Activated CD4-positive, alpha-beta T cell treated with anti-CD3 and anti-CD28 coated beads for 36 hours (primary cell): ENCODE data around the gene AIM2. TPM values are rescaled to one million over a fixed set of nuclear protein-coding genes. Genes with fewer than 3 reads are reported as not detected.
A peak's percentile ranks its signal among the peaks of the same experiment; 100 is the strongest.
"Not testable (repeated sequence)": the region's sequence is repeated elsewhere in the genome, so short reads cannot be mapped to it uniquely, and the experiment has no call there.

ENCODE experiments used
- ATAC-seq: fragments of 200-7000 bp; cut with Tn5 transposase; one replicate; pipeline ENCODE4 v1.10.0; 2021; ENCODE audit warnings: mild to moderate bottlenecking, moderate library complexity
- CTCF ChIA-PET: fragments of 350-600 bp; sonication (Branson Sonifier 250); formaldehyde crosslinking; loops from one replicate; lab custom pipeline; 2021; ENCODE audit warnings: antibody characterized with exemption; lab: Charles Lee
- POLR2A ChIA-PET: fragments of 350-600 bp; sonication (Branson Sonifier 250); formaldehyde crosslinking; loops from one replicate; lab custom pipeline; 2021; ENCODE audit warnings: antibody characterized with exemption, inconsistent platforms; lab: Charles Lee
- DNase-seq: peaks from one replicate; pipeline ENCODE4 v3.0.0-alpha.2; 2020
- H3K27ac Mint-ChIP-seq: one replicate; pipeline ENCODE4 v1.8.0; 2021; ENCODE audit warnings: mixed read lengths
- H3K27me3 Mint-ChIP-seq: one replicate; pipeline ENCODE4 v1.8.0; 2021; ENCODE audit warnings: mixed read lengths
- H3K36me3 Mint-ChIP-seq: one replicate; pipeline ENCODE4 v1.8.0; 2021; ENCODE audit warnings: low read depth, mixed read lengths
- H3K4me1 Mint-ChIP-seq: one replicate; pipeline ENCODE4 v1.8.0; 2021; ENCODE audit warnings: mixed read lengths
- H3K4me3 Mint-ChIP-seq: one replicate; pipeline ENCODE4 v1.8.0; 2021; ENCODE audit warnings: mild to moderate bottlenecking, moderate library complexity, mixed read lengths
- H3K9me3 Mint-ChIP-seq: one replicate; pipeline ENCODE4 v1.8.0; 2021; ENCODE audit warnings: low read depth, mixed read lengths
- intact Hi-C, 2 experiments: fragments of 100-400 bp; cut with DNase I in 1 of 2; cut with micrococcal nuclease in 1 of 2; formaldehyde crosslinking; loops; one replicate each; pipeline versions ENCODE4 v1.14.2 to v1.15.1; 2022 to 2024; cut with DNase I, micrococcal nuclease
- total RNA-seq, 2 experiments: library from RNA; stranded (reverse); gene quantifications; one replicate each; pipeline ENCODE4 v1.2.3, GENCODE V29; 2021

Gene AIM2
- total RNA-seq, result 10 to 100 TPM; 65.6 to 67.6 TPM

GRCh38 chr1:159076438-159077119, at the start of gene AIM2:
Gene AIM2 (minus strand): TSS chr1:159076766. CDS start chr1:159073499, 3,267 bp downstream.
- H3K36me3 Mint-ChIP-seq, result peaks cover 18% of the 10 kb centered on the region
- peak; percentile 81 for ATAC-seq
- CTCF ChIA-PET, result interaction anchor here (0.7 to 5.4 kb wide), 9 partner anchors 9 to 78 kb away, joined by 3 to 76 read pairs (median 5); partner anchors contain the start of gene IFI16
- DNase-seq, result peak; percentile 77
- POLR2A ChIA-PET, result interaction anchor here (0.9 to 3.2 kb wide), 14 partner anchors 8 to 847 kb away, joined by 3 to 61 read pairs (median 5); partner anchors contain the start of gene IFI16
- peak within 1 kb of the TSS; percentile 85 for H3K4me3 Mint-ChIP-seq
- H3K9me3 Mint-ChIP-seq, result no peaks in the 10 kb centered on the region
- peak within 1 kb of the TSS; percentile 99 for H3K27ac Mint-ChIP-seq
- intact Hi-C loops, result loop anchor here (1.0 to 10.0 kb wide), 10 partner anchors 13 to 848 kb away; partner anchors contain the start of genes IFI16 (in 2 of the 2), PYHIN1 (in 1 of the 2) and TAGLN2 (in 1 of the 2)
- H3K4me1 Mint-ChIP-seq, result peaks cover 51% of the 10 kb centered on the region
- H3K27me3 Mint-ChIP-seq, result no peaks in the 10 kb centered on the region

DNA sequence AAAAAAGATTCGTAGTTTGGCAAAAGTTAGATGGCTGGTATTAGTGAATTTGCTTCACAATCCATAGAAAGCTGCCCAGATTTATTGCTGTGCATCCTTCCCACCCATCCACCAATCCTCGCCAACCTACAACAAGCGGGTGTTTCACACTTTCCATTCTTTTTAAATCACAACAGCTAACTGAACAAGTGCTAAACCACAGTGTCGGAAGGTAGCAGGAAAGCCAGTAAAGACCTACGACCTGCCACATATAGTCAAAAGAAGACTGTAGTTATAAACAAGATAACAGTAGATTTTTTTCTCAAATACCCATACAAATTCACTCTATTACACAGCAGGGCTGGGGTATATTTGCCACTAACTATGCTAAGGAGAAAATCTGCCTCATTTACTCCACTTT, 47.0 kb upstream of the AIM2 start:
- no peaks in the 10 kb centered on the region for H3K36me3 Mint-ChIP-seq
- H3K9me3 Mint-ChIP-seq, result no peaks in the 10 kb centered on the region
- ATAC-seq (no peak), DNase-seq (no peak)
- ChIA-PET POLR2A (no interaction called here), CTCF (interaction anchor here (0.7 to 1.2 kb wide), 5 partner anchors 8 to 1561 kb away, joined by 3 to 8 read pairs (median 3); no protein-coding TSS in a partner anchor)
- H3K27ac Mint-ChIP-seq, result no peak overlapping the region
- no peak overlapping the region for H3K4me3 Mint-ChIP-seq
- intact Hi-C loops, result loop anchor here (2.0 kb wide), 2 partner anchors 33 to 47 kb away; partner anchors contain the start of gene AIM2 (in 2 of the 2)
- H3K27me3 Mint-ChIP-seq, result peaks cover 30% of the 10 kb centered on the region
- peaks cover 15% of the 10 kb centered on the region for H3K4me1 Mint-ChIP-seq

DNA sequence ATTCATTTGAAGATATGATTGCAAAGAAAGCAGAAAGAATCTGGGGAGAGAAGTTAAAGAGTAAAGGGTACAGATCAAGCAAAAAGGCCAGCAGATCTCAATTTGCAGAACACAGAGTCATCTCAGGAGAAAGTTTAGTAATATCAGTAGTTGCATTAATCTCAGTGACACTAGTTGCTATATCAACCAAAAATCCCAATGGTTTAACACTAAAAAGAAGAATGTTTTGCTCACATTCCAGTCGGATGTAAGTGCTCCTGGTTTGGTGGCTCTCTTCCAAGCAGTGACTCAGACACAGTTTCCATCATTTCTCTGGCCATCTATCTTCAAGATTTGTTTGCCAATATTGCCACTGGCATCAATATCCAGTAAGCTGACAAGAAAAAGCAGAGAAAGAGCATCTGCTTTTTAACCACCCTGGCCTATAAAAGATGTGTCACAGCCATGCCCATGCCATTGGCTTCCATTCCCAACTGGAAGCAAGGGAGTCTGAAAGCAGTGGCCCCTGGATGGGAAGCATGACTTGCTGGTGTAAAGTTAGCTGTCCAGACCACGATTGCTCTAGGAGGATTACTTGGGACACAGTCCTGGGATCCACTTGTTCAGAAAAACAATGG, 45.5 kb upstream of the AIM2 start:
- peak; percentile 70 for ATAC-seq
- H3K27ac Mint-ChIP-seq, result no peak overlapping the region

GRCh38 chr1:159121526-159121925, 45.0 kb upstream of the AIM2 start:
- Mint-ChIP-seq H3K4me1 (peaks cover 15% of the 10 kb centered on the region), H3K4me3 (no peak overlapping the region), H3K9me3 (no peaks in the 10 kb centered on the region), H3K27me3 (peaks cover 36% of the 10 kb centered on the region), H3K27ac (no peak overlapping the region), H3K36me3 (no peaks in the 10 kb centered on the region)
- peak; percentile 33 for DNase-seq
- ChIA-PET CTCF (interaction anchor here (0.9 to 1.0 kb wide), 2 partner anchors 32 to 44 kb away, joined by 3 to 4 read pairs; partner anchors contain the start of gene AIM2), POLR2A (interaction anchor here (0.6 kb wide), 2 partner anchors 44 to 869 kb away, joined by 3 to 4 read pairs; no protein-coding TSS in a partner anchor)
- intact Hi-C loops, result no loop called here
- peak; percentile 69 for ATAC-seq

More for the DNA sequence above, 45.5 kb upstream of the AIM2 start:
- POLR2A ChIA-PET, result interaction anchor here (0.6 kb wide), 1 partner anchor 870 kb away, joined by 3 read pairs; no protein-coding TSS in a partner anchor
- no peaks in the 10 kb centered on the region for H3K9me3 Mint-ChIP-seq
- no peaks in the 10 kb centered on the region for H3K36me3 Mint-ChIP-seq
- H3K27me3 Mint-ChIP-seq, result peaks cover 33% of the 10 kb centered on the region
- DNase-seq, result no peak
- intact Hi-C loops, result loop anchor here (2.0 kb wide), 2 partner anchors 31 to 45 kb away; partner anchors contain the start of gene AIM2 (in 2 of the 2)
- no peak overlapping the region for H3K4me3 Mint-ChIP-seq
- H3K4me1 Mint-ChIP-seq, result peaks cover 15% of the 10 kb centered on the region
- CTCF ChIA-PET, result interaction anchor here (0.9 to 1.0 kb wide), 2 partner anchors 32 to 45 kb away, joined by 3 to 4 read pairs; partner anchors contain the start of gene AIM2

GRCh38 chr1:159120317-159120716, 43.8 kb upstream of the AIM2 start:
- POLR2A ChIA-PET, result no interaction called here
- DNase-seq (no peak), ATAC-seq (no peak)
- CTCF ChIA-PET, result interaction anchor here (0.9 kb wide), 1 partner anchor 94 kb away, joined by 3 read pairs; no protein-coding TSS in a partner anchor
- peaks cover 37% of the 10 kb centered on the region for H3K27me3 Mint-ChIP-seq
- peaks cover 15% of the 10 kb centered on the region for H3K4me1 Mint-ChIP-seq
- no peaks in the 10 kb centered on the region for H3K36me3 Mint-ChIP-seq
- no peak overlapping the region for H3K4me3 Mint-ChIP-seq
- intact Hi-C loops, result no loop called here
- no peak overlapping the region for H3K27ac Mint-ChIP-seq
- H3K9me3 Mint-ChIP-seq, result no peaks in the 10 kb centered on the region

DNA sequence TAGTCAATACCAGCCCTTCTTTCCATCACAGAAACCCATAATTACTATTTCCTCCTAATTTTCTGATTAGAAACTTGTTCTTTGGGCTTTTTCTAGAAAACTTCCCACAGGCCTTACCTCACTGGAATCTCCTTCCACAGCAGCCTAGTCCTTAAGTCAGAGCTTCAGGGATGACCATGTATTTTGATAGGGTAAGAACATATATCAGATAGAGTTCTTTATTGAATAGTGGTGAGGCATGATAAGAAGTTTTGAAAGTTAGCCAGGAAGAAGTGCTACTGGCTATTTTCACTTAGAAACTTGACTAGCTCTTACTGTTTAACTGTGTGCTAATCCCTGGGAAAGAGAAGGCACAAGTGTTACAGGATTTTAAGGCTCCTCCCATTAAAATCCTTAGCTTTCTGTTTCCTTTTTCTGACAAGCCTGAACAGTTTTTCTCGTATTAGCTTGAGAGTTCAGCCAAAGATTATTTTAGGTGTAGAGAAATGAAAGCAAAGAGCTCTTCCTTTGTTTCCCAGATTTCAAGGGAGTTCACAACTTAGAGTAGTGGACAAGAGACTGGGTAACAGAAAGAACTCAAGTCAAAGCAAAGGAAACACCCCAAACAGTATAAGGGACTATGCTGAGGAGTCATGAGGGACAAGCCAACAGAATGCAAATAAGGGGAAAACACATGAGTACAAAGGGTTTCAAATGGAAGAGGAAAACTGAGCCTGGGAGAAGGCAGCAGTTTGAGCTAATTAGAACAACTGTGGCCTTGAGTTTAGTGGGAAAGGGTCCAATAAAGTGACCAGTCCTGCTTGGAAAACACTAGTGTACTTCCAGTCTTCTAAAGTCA, 37.2 kb upstream of the AIM2 start:
- intact Hi-C loops, result no loop called here
- no peaks in the 10 kb centered on the region for H3K9me3 Mint-ChIP-seq
- no peaks in the 10 kb centered on the region for H3K4me1 Mint-ChIP-seq
- DNase-seq, result no peak
- ChIA-PET CTCF (interaction anchor here (0.8 to 1.6 kb wide), 3 partner anchors 19 to 100 kb away, joined by 3 to 7 read pairs (median 3); no protein-coding TSS in a partner anchor), POLR2A (no interaction called here)
- H3K27me3 Mint-ChIP-seq, result peaks cover 19% of the 10 kb centered on the region
- no peak overlapping the region for H3K27ac Mint-ChIP-seq
- no peaks in the 10 kb centered on the region for H3K36me3 Mint-ChIP-seq
- no peak for ATAC-seq
- no peak overlapping the region for H3K4me3 Mint-ChIP-seq

DNA sequence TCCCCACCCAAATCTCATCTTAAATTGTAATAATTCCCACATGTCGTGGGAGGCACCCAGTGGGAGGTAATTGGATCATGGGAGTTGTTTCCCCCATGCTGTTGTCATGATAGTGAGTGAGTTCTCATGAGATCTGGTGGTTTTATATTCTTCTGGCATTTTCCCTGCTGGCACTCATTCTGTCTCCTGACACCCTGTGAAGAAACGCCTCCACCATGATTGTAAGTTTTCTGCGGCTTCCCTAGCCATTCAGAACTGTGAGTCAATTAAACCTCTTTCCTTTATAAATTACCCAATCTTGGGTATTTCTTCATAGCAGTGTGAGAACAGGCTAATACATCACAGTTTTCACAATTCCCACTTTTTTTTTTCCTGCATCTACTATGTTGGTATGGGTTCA, 26.5 kb upstream of the AIM2 start:
- H3K36me3 Mint-ChIP-seq, ATAC-seq, H3K4me3 Mint-ChIP-seq, H3K27ac Mint-ChIP-seq, H3K9me3 Mint-ChIP-seq, H3K4me1 Mint-ChIP-seq, intact Hi-C loops, DNase-seq: not testable (repeated sequence)
- ChIA-PET CTCF (interaction anchor here (2.4 kb wide), 1 partner anchor 30 kb away, joined by 6 read pairs; no protein-coding TSS in a partner anchor), POLR2A (interaction anchor here (0.6 kb wide), 1 partner anchor 45 kb away, joined by 4 read pairs; no protein-coding TSS in a partner anchor)
- H3K27me3 Mint-ChIP-seq, result peaks cover 37% of the 10 kb centered on the region

- DNase-seq (no peak), ATAC-seq (peak; percentile 36)
- H3K9me3 Mint-ChIP-seq, result no peaks in the 10 kb centered on the region
- H3K27ac Mint-ChIP-seq, result no peak overlapping the region
- CTCF ChIA-PET, result no interaction called here
- no peaks in the 10 kb centered on the region for H3K36me3 Mint-ChIP-seq
- peaks cover 30% of the 10 kb centered on the region for H3K27me3 Mint-ChIP-seq
- POLR2A ChIA-PET, result interaction anchor here (1.2 kb wide), 1 partner anchor 23 kb away, joined by 5 read pairs; the partner anchor contains the start of gene AIM2
- intact Hi-C loops, result no loop called here
- H3K4me1 Mint-ChIP-seq, result no peaks in the 10 kb centered on the region
- no peak overlapping the region for H3K4me3 Mint-ChIP-seq
Measured at GRCh38 chr1:159100589-159100988, 24.0 kb upstream of the AIM2 start.

DNA sequence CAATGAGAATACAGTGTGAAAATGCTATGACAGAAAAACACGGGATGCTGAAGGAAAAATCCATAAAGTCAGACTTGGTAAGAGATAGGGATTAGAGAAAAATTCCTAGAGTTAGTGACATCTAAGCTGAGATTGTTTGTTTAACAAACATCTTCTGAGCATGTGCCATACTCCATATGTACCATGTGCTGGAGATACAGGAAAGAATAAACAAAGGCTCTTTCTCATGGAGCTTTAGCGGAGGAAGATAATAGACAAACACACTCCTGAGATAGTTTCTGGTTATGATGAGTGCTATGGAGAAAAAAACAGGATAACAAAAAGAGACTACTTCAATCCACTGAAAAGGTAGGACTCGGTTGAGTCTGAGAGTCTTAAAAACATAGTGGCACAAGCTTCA, 22.0 kb upstream of the AIM2 start:
- Mint-ChIP-seq H3K9me3 (no peaks in the 10 kb centered on the region), H3K4me3 (no peak overlapping the region), H3K4me1 (no peaks in the 10 kb centered on the region), H3K27ac (no peak overlapping the region), H3K27me3 (peaks cover 29% of the 10 kb centered on the region), H3K36me3 (no peaks in the 10 kb centered on the region)
- intact Hi-C loops, result no loop called here
- DNase-seq (no peak), ATAC-seq (no peak)
- CTCF ChIA-PET, result interaction anchor here (0.6 to 1.9 kb wide), 2 partner anchors 9 to 355 kb away, joined by 3 to 14 read pairs; no protein-coding TSS in a partner anchor
- POLR2A ChIA-PET, result no interaction called here

DNA sequence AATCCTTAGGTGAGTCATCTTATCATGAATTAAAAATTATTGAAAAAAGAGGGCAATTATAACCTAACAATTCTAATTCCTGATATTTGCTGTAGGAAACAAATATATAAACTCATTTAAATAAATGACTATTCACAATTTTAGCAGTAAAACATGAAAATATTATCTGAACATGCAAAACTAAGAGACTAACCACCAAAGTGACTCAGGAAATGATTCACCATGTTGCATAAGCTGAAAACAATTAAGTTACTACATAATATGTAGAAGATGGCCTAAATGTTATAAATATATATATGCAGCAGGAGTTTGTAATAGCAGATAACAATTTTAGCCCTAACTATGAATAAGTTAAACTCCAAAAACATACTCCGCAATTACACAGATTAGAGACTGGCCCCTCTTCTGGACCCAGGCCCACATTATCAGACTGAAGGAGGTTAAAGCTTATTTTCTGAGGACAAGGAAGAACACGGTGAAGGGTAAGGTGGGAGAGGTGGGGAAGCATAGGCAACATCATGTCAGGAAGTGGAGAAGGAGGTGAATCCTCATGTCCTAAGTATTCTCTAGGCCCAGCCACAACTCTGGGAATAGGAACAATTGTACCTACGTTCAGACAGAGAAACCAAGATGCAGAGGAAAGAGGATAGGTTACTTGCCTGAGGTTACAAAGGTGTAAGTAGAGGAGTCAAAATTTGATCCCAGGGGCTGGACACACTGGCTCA, 15.6 kb upstream of the AIM2 start:
- Mint-ChIP-seq H3K27ac (peak overlapping the region; percentile 25), H3K4me3 (no peak overlapping the region), H3K9me3 (no peaks in the 10 kb centered on the region), H3K4me1 (peaks cover 48% of the 10 kb centered on the region), H3K36me3 (no peaks in the 10 kb centered on the region), H3K27me3 (peaks cover under 1% of the 10 kb centered on the region)
- CTCF ChIA-PET, result interaction anchor here (0.5 to 5.2 kb wide), 2 partner anchors 15 to 302 kb away, joined by 3 to 76 read pairs; partner anchors contain the start of gene AIM2
- POLR2A ChIA-PET, result interaction anchor here (4.1 kb wide), 1 partner anchor 15 kb away, joined by 61 read pairs; the partner anchor contains the start of gene AIM2
- intact Hi-C loops, result no loop called here
- DNase-seq, result no peak
- no peak for ATAC-seq
